OCI-LY1 (cell line): ENCODE measurements around the gene COPB1.

Experiments used
- CTCF ChIP-seq: fragments of 200-600 bp; sonication (generic), shearing (Covaris generic); IDR thresholded peaks from 2 replicates; pipeline ENCODE4 v1.5.1; 2017; ENCODE audit warnings: mild to moderate bottlenecking, antibody characterized with exemption, low read length, moderate library complexity, mixed read lengths
- EZH2 ChIP-seq: fragments of 200-600 bp; sonication (generic), shearing (Covaris generic); IDR thresholded peaks from 2 replicates; pipeline ENCODE4 v1.8.0; 2017; ENCODE audit warnings: borderline replicate concordance, mixed run types, mild to moderate bottlenecking, antibody characterized with exemption, low read length, moderate library complexity, mixed read lengths

- TF ChIP-seq CTCF (no peak), EZH2 (no peak)
Observed at GRCh38 chr11:14503023-14503422, 3.4 kb upstream of the COPB1 start.
